Kidney tubule cell (primary cell): ENCODE data around the gene PDE6A.
"Not testable (repeated sequence)": the region's sequence is repeated elsewhere in the genome, so short reads cannot be mapped to it uniquely, and the experiment has no call there.

Source experiments
- DNase-seq: peaks from one replicate; pipeline ENCODE4 v3.0.0-alpha.2; 2018; ENCODE audit warnings: low spot score

PDE6A gene

DNA sequence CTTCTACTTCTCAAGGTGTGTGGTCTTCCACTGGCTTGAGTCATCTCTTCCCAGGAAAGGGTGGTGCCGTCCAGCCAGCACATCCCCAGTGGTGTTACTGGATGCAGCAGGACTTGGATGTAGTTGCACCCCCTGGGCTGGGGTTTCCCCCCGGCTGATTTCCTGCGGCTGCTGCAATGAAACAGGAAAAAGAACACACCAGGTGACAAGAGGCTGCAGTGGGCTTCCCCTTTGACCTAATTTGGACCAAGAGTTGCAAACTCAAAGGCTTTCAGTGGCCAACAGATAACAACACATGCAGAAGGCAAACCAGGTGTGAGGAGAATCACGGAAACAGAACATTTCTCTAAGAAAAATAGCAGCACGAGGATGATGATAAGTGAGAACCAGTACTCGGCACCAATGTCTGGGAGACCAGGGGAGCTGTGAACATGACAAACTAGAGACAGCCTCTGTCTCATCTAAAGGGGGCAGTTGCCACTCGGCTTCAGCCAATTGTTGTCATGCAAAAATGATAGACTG, 83.7 kb downstream of the PDE6A start:
- peak; percentile 89 for DNase-seq

DNA sequence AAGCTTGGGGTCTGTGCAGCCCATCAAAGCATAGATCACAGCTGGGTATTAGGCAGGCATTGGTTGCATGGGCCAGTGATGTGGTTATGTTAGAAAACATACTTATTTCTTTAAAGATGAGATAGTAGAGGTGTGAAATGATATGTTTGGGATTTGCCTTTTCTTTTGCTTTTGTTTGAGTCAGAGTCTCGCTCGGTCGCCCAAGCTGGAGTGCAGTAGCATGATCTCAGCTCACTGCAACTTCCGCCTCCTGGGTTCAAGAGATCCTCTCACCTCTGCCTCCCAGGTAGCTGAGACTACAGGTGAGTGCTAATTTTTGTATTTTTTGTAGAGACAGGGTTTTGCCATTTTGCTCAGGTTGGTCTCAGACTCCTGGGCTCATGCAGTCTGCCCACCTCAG, 84.8 kb downstream of the PDE6A start:
- DNase-seq, result peak; percentile 79

DNA sequence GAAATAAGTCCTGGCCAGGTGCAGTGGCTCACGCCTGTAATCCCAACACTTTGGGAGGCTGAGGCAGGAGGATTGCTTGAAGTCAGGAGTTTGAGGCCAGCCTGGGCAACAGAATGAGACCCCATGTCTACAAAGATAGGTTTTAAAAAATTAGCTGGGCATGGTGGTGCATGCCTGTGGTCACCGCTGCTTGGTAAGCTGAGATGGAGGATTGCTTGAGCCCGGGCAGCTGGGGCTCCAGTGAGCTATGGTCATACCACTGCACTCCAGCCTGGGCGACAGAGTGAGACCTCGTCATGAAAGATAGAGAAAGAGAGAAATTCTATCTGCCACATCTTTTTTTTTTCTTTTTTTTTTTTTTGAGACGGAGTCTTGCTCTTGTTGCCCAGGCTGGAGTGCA, 86.1 kb downstream of the PDE6A start:
- DNase-seq, result not testable (repeated sequence)

DNA sequence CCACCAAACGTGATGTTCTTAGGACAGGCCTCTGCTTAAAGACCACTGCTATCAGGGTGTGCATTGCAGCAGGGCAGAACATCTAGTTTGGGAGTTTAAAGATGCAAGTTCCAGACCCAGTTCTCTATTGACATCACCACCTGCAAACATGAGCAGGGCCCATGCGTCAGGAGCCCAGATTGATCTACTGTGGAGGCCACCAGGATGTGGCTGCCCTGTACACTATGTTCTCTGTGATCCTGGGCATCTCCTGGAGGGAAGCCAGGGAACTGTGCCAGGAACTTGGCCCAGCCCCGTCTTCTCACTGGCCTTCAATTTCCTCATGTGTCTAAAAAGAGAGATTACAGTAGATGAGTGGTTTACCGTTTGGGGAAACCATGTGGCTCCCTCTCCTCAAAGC, 87.1 kb downstream of the PDE6A start:
- DNase-seq, result peak; percentile 93

DNA sequence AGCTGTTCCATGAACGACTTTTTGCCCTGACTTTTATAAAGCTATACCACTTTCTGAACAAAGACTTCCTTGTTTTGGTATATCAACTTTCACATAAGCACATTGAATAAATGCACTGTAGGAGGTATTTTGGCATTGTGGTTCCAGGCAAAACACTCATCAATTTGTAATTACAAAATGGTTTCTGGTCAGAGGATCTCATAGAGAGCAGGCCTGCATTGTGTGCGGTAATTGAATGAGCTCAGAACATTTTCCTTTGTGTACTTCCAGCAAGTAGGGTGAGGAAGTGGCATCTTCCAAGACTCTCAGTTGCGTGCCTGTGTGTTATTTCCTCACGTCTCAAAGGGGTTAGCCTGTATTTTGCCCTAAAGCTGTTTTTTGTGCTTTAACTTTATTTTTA, 89.2 kb downstream of the PDE6A start:
- DNase-seq, result no peak

DNA sequence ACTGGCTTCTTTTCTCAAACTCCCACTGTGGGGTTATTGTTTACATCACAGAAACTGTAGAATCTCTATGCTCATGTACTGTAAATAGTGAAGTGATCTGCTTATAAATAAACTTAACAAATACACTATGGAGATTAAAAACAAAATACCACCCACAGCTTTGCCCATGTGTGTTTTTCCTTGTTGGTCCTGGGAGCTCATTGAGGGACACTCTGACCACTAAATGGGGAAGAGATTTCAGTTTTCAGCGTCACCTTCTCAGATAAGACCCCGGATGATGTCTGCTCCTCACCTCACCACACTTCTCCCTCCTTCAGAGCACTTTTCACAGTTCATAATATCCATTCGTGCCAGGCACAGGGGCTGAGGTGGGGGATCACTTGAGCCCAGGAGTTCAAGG, 89.7 kb downstream of the PDE6A start:
- DNase-seq, result no peak

DNA sequence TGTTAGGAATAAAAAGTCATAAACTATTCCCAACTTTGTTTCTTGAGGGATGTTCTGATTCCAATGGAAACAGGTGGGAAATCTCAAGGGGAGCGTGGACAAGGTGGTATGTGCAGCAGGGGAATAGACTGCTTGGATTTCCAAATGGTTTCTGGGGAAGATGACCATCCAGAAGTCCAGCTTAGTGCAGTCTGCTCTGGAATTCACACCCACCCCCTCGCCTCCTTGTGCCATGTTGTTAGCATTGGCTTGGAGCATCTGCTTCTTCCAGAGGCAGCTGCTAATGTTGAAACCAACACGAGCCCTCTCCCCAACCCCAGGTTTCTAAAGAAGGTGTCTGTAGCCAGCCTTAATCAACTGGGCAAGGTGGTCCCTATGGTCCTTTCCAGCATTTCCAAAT, 90.9 kb downstream of the PDE6A start:
- DNase-seq, result no peak

DNA sequence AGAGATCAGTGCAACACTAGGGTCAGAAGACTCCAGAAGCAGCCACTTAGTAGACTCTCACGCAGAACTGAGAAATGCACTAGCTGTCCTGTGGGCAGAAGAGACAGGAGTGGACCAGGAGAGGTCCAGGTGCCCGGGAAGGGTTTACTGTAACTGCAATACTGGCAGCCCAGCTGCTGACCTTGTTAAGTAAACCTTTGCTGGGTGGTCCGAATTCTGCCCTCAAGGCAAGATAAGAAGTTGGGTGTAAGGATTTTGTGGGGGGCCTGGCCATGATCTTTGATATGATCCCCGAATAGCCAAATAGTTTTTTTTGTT, 91.3 kb downstream of the PDE6A start:
- DNase-seq, result no peak

DNA sequence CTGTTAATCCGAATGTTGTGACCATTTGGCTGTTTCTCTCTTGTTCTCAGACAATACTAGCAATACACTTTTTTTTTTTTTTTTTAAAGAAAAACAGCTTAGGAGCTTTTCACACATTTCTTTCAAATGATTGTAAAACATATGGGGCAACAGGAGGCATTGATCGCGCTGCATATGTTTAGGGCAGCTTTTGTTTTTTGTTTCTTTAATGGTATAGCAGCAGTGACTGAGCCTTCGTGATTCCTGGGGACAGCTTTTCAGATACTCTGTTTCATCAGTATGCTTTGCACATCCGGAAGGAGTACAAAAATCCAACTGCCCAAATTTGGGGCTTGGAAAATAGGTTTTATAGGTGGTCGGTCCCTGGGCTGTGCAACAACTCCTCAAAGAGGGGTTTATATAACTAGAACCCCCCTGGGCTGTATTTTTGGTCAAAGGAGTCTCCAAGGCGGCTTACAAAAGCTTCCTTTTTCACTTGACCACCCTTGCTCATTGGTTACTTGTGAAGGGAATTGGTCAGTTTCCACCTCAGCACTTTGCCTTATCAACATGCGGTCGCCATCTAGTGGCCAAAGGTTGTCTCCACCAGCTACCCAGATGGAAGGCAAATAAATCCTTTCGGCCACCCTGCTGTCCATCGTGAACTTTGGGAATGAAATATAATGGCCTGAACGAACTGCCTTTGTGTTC, 91.8 kb downstream of the PDE6A start:
- DNase-seq, result peak; percentile 77

DNA sequence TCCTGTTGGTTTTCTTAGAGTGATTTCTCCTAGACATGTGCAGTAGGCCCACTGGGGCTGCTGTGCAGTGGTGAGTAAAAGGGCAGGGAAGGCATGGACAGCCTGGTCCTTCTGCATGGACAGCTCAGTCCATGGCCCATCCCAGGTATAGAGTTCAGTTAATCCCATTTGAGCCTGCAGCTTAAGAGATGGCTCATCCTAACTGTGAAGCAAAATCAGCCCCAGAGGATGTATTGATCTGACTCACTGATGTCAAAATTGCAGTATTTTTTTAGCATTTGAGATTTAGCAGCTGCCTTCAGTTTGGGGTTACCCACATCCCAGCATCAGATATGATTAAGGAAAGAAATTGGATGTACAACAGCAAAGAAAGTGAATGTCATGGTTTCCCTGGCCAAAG, 93.4 kb downstream of the PDE6A start:
- no peak for DNase-seq

DNA sequence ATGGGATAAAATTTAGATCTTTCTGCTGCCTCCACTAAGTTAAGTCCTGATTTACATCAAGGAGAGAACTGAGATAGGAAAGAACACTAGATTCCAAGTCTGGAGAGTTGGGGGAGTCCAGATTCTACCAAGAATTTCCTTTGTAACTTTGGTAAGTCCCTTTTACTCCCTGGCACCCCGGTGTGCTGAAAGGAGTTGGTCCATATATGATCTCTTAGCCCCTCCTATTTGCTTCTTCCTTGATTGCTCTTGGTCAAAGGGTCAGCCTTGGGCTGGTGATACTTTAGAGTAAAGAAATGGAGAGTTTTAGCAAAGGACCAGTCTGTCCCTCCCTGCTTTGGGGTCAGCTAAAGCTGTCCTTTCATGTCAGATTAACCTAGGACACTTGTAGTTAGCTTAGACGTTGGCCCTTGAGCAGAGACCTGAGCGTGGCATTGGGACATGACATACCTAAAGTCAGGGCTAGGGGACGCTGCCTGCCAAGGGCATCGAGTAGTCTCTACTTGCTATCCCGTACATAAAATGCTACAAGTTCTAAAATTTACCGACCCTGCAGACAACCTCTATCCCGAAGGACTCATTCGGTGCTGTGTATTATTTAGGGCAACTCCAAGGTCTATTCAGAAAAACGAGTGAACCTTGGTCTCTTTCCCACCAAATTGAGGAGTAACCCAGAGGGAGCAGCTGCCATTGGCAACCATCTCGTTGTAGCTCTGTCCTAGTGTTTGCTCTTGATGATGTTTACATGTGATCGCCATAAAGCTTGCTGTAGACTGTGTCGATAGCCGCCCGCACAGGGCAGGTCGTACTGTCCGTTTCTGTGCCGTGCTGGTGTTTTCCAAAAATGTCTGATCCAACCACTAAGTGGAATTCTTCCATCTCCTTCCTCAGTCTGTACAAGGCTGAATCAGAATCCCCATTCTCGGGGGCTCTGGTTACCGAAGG, 94.4 kb downstream of the PDE6A start:
- DNase-seq, result no peak

DNA sequence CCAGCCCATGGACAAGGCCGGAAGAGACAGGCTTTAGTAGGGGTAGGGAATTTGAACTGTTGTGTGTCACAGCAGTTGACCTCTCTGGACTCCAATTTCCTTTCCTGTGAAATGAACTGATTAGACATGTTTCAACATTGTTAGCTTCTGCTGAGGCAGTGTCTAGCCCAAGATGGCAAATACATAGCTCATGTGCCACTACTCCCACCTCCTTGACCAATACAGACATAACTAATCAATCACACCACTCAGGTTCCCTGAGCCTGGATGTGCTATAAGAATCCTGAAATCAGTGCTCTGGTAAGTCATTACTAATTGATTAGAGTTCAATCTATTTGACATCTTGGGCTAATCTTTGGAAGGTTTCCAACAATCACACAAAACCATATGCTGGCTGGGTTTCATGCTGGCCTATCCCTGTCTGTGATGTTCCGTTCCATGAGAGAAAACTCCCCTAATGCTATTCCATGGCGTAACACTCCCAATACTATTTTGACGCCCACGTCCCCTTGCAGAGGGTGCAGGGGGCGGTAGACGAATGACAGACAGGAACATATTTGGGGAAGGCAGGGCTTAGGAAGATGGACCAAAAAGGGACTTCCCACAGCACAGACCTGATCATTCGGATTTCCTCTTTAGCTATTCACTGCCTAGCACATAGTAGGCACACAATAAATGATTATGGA, 95.2 kb downstream of the PDE6A start:
- DNase-seq, result no peak

DNA sequence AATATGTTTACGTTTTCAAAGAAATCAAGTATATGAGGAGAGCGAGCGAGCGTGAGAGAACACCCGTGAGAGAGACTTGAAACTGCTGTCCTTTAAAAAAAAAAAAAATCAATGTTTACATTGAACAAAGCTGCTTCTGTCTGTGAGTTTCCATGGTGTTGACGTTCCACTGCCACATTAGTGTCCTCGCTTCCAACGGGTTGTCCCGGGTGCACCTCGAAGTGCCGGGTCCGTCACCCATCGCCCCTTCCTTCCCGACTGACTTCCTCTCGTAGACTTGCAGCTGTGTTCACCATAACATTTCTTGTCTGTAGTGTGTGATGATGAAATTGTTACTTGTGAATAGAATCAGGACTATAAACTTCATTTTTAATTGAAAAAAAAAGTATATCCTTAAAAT, 97.0 kb downstream of the PDE6A start:
- DNase-seq, result no peak

DNA sequence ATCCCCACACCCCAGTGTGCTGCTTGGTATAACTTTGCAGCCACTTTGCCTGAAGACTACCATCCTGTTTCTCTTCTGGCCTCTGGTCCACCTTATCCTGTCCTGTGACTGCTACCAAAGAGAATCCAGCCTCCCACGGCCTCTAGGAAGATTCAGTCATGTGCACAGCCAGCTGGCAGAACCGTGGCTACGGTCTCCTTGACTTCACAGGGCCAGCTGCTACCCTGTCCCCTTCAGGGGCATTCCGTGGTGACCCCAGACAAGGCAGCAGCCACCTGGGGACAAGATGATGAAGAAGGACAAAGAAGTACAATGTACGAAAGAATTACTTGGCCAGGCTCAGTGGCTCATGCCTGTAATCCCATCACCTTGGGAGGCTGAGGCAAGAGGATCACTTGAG, 98.6 kb downstream of the PDE6A start:
- no peak for DNase-seq

DNA sequence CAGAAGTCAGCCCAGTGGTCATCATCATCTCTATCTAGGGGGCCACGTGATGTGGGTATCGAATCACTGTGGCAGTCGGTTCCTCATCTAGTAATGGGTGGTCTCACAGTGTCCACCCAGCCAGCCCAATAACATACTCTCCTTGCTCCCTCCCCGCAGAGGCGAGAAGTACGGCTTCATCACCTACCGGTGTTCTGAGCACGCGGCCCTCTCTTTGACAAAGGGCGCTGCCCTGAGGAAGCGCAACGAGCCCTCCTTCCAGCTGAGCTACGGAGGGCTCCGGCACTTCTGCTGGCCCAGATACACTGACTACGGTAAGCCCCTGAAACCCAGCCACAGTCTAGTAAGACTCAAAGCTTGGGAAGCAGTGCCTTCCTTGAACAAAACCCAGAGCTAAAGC, 99.0 kb downstream of the PDE6A start:
- DNase-seq, result no peak

DNA sequence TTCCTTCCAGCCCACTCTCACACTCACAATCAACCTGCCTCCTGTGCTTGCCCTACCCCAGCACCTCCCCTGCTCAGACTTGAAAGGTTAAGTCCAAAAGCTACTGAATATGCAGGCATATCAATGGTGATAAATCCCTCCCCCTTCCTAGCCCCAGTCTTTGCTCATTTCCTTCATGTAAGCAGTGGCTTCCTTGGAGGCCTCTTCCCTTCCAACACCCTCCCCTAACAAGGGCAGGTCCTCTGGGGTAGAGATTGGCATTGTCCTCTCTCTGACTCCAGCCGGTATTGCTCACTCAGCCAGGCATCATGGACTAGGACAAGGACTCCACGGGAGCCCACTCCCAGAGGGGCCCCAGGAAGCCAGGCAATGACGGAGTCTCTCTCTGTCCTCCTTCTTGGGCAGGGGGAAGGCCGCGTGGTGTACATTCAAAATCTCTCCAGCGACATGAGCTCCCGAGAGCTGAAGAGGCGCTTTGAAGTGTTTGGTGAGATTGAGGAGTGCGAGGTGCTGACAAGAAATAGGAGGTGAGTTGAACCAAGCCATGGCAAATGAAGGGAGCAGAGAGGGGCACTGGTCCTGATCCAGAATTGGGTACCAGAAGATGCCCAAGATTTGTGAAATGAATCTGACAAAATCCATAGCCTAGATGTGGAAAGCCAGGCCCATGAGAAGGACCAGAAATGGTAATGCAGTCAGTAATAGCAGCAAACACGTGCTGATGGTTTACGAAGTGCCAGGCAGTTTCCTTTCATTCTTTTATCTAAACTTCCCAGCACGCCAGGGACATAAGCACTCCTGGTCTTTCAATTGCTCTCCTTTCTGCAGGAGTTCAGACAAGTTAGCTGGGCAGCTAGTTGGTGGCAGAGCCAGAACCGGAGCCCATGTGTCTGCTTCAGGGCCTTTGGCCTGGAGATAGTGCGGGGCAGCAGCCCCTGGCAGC, 102.5 kb downstream of the PDE6A start:
- no peak for DNase-seq

DNA sequence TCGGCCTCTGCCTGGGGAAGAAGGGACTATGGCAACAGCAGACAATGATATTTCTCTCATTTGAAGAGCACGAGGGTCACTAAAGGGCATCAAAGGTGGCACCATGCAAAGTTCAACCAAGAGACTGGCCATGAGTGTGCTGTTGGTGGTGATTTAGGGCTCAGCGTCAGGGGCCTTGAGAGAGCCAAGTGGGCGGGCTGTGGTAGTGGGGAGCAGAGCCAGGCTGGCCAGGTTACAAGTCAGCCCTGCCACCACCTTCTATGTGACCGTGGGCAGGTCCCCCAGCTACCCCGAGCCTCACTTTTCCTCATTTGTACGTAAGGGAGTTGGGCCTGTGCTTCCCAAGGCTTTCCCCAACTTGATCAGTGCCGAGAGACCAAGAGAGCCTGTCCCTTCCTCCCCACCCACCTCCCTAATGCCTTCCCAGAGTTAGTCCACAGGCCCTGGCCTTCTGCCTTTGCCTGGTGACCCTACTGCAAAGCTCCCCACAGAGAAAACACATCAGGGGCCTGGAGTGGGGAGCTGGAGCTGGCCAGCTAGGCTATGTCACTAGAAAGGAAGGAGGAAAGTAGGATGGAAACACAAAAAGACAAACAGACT, 104.3 kb downstream of the PDE6A start:
- no peak for DNase-seq

DNA sequence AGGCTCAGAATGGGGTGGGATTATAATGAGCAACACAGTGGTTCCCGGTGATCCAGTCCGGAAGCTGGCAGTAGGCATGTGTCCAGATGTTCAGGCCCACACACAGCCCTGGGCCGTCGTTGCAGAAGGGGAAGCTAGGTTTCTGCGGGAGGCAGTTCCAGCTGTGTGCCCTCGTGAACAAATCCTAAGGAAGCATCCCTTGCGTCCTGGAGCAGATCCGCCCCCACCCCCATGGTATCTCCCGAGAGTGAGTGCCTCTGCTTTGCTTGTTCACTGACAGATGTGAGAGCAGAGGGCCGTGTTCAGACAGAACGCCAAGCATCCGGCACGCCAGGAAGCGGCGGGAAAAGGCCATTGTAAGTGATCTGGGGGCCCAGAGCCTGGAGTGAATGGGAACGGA, 104.8 kb downstream of the PDE6A start:
- DNase-seq, result no peak

DNA sequence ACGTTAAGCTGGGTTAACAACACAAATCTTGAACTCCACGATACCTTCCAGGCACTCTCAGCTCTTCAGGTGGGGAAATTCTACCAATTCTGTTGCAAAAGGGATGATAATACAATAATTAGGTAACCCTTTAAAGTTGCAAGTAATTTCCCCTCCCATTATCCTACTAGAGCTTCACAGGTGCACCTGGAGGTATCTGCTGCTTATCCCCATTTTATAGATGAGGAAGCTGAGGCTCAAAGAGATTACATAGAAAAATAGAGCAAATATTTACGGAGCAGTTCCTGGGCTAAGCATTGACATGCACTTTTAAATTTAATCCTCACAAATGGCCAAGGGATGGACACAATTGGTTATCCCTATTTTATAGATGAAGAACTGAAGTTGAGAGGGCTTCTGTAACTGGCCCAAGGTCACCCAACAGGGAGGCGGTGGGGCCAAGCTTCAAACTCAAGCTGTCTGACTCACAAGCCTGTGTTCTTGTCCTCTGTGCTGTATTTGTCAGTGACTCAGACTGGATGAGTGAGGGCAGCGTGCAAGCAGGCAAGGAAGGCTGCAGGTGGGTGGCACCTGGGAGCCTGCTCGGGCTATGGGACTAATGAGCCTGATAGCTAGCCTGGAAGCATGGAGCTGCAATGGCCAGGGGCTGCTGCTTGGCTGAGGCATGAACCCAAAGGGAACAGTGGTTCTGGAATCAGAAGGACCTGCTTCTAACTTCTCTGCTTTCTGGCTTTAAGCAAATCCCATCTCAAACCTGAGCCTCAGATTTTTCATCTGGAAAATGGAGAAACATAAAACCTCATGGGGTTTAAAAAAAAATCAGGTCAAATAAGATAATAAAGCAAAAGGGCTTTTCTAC, 105.5 kb downstream of the PDE6A start:
- DNase-seq, result peak; percentile 90

DNA sequence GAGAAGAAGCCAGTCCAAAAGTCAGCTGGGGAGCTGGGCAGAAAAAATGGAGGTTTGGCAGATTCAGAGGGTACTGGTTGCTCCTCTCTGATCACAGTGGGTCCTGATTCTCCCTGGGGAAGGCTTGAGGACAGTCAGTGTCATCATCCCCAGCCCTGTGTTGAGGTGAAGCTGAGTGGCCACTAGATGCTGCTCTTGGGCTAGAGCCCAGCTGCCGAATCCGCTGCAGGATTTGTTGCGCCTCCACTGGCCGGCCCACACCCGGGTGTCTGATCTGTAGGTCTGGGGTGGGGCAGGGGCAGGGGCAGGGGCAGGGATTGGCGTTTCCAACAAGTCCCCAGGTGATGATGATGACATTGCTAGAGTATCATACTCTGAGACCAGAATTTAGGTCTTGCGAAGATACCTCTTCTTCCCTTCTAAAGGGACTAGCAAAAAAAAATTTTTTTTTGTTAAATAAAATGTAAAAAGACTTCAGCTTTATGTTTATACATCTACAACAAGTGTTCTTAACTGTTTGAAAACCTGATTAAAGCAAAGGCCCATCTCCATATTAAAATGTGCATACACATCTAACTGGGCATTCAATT, 106.8 kb downstream of the PDE6A start:
- DNase-seq, result peak; percentile 75
